ENCODE results near the gene MYBPC3.

The MYBPC3 gene

GRCh38 chr11:47369676-47370075, 17.2 kb upstream of the MYBPC3 start:
- TF ChIP-seq TAF1 (IDR thresholded peaks at IDR 0.05; ENCODE audit: borderline replicate concordance, insufficient read depth, low read length) (no peak), POLR2AphosphoS5 (IDR thresholded peaks at IDR 0.05; ENCODE audit: low read depth, low read length) (no peak), SIN3A (IDR thresholded peaks at IDR 0.05; ENCODE audit: borderline replicate concordance, insufficient read depth, low read length) (no peak)

DNA sequence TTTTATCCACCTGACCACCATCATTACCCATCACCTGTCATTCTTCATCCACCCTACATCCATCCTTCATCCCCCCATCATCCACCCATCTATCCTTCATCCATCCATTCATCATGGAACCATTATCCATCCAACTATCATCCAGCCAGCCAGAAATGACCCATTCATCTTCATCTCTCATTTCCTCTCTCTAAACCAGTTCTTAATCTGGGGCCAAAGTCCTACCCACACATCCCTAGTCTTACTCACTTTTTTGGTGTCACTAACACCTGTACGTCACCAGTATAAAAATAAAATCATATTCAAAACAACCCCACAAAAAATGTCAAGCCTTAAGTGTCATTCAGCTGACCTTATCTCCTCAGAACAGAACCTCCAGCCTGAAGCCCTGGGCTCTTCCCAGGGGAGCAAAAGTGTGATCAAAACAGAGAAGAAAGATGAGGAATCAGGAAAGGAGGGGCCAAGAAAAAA, 13.6 kb upstream of the MYBPC3 start:
- TF ChIP-seq, protein P1, sequence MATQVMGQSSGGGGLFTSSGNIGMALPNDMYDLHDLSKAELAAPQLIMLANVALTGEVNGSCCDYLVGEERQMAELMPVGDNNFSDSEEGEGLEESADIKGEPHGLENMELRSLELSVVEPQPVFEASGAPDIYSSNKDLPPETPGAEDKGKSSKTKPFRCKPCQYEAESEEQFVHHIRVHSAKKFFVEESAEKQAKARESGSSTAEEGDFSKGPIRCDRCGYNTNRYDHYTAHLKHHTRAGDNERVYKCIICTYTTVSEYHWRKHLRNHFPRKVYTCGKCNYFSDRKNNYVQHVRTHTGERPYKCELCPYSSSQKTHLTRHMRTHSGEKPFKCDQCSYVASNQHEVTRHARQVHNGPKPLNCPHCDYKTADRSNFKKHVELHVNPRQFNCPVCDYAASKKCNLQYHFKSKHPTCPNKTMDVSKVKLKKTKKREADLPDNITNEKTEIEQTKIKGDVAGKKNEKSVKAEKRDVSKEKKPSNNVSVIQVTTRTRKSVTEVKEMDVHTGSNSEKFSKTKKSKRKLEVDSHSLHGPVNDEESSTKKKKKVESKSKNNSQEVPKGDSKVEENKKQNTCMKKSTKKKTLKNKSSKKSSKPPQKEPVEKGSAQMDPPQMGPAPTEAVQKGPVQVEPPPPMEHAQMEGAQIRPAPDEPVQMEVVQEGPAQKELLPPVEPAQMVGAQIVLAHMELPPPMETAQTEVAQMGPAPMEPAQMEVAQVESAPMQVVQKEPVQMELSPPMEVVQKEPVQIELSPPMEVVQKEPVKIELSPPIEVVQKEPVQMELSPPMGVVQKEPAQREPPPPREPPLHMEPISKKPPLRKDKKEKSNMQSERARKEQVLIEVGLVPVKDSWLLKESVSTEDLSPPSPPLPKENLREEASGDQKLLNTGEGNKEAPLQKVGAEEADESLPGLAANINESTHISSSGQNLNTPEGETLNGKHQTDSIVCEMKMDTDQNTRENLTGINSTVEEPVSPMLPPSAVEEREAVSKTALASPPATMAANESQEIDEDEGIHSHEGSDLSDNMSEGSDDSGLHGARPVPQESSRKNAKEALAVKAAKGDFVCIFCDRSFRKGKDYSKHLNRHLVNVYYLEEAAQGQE (IDR thresholded peaks at IDR 0.05; ENCODE audit: insufficient read depth in 1 of 2, low read depth in 2 of 2, low read length in 2 of 2) = no peak
- TF ChIP-seq SIN3A (IDR thresholded peaks at IDR 0.05; ENCODE audit: borderline replicate concordance, insufficient read depth, low read length) (no peak), FOXP2 (optimal IDR thresholded peaks at IDR 0.05; ENCODE audit: borderline replicate concordance, extremely low read depth, extremely low read length, insufficient read depth) (no peak), POLR2AphosphoS5 (IDR thresholded peaks at IDR 0.05; ENCODE audit: low read depth, low read length) (no peak), TAF1 (IDR thresholded peaks at IDR 0.05; ENCODE audit: borderline replicate concordance, insufficient read depth, low read length) (no peak)

DNA sequence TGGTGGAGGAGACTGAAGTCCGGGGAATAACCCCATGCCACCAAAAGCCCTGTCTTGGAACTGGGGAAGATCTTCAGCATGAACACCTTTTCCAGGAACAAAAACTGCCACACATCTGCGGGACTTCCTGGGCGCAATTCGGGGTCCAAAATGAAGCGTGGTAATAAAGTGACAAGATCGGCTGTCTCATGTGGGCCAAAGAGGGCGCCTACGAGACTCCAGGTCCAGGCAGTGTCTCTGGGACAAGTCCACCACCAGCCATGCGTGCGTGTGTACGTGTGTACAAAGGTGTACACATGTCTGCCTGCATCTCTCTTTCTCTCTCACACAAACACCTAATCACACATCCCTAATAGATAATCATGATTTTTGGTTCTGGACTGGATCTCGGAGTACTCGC, 8.9 kb upstream of the MYBPC3 start:
- TF ChIP-seq, protein P1 (IDR thresholded peaks at IDR 0.05; ENCODE audit: insufficient read depth in 1 of 2, low read depth in 2 of 2, low read length in 2 of 2) = no peak
- TF ChIP-seq SIN3A (IDR thresholded peaks at IDR 0.05; ENCODE audit: borderline replicate concordance, insufficient read depth, low read length) = no peak

- TF ChIP-seq FOXP2 (optimal IDR thresholded peaks at IDR 0.05; ENCODE audit: borderline replicate concordance, extremely low read depth, extremely low read length, insufficient read depth) (no peak), SIN3A (IDR thresholded peaks at IDR 0.05; ENCODE audit: borderline replicate concordance, insufficient read depth, low read length) (no peak), POLR2AphosphoS5 (IDR thresholded peaks at IDR 0.05; ENCODE audit: low read depth, low read length) (no peak), TAF1 (IDR thresholded peaks at IDR 0.05; ENCODE audit: borderline replicate concordance, insufficient read depth, low read length) (no peak)
- TF ChIP-seq, protein P1 (IDR thresholded peaks at IDR 0.05; ENCODE audit: insufficient read depth in 1 of 2, low read depth in 2 of 2, low read length in 2 of 2) = no peak
Observed at GRCh38 chr11:47360341-47360740, 7.8 kb upstream of the MYBPC3 start.

DNA sequence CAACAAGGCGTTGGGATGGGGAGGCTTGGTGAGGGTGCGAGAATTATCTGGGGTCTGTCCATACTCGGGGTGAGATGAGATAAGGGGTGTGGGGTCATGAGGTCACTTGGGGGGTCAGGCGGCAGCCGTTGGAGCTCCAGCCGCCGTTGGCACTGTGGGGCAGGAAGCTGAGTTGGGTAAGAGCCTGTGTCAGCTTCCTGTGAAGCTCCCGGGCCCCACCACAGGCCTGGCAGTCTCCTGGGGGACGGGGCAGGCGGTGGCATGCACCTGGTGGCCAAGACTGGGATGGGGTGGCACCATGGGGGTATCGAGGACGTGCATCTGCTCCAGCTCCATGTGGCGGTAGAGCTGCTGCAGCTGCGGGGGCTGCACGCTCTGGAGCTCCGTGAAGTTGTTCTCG, 7.1 kb upstream of the MYBPC3 start:
- TF ChIP-seq TAF1 (IDR thresholded peaks at IDR 0.05; ENCODE audit: borderline replicate concordance, insufficient read depth, low read length) (no peak), SIN3A (IDR thresholded peaks at IDR 0.05; ENCODE audit: borderline replicate concordance, insufficient read depth, low read length) (no peak), FOXP2 (optimal IDR thresholded peaks at IDR 0.05; ENCODE audit: borderline replicate concordance, extremely low read depth, extremely low read length, insufficient read depth) (no peak), POLR2AphosphoS5 (IDR thresholded peaks at IDR 0.05; ENCODE audit: low read depth, low read length) (no peak)
- TF ChIP-seq, protein P1 (IDR thresholded peaks at IDR 0.05; ENCODE audit: insufficient read depth in 1 of 2, low read depth in 2 of 2, low read length in 2 of 2) = no peak
